GM12873 (cell line): ENCODE measurements around the gene PSTPIP2.
A peak's percentile ranks its signal among the peaks of the same experiment; 100 is the strongest.

Source experiments
- TF ChIP-seq, protein P1 (sequence below): IDR thresholded peaks from 2 replicates; pipeline ENCODE4 v1.5.1; 2012; ENCODE audit warnings: low read depth, mild to moderate bottlenecking, moderate library complexity, low read length, control low read depth; ENCODE audit not compliant: insufficient read depth; ENCODE audit errors: missing control alignments

Gene PSTPIP2

DNA sequence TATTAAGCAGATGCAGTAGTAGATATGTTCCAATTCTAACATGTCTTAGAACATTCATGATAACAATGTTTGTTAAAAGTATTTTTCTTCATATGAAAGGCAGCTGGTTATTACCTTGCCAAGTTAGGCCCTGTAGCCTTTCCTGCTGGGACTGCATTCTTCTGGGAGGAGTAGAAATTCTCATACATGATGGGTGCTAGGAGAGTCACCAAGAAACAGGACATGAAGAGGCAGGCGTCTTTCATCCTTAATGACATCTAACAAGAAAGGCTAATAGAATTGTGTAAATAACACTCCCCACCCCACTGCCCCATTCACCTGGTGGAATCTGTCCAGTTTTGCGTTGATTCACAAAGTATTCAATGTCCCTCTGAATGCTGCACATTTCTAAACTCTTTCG lies 80.3 kb downstream of the PSTPIP2 start:
- TF ChIP-seq, protein P1, sequence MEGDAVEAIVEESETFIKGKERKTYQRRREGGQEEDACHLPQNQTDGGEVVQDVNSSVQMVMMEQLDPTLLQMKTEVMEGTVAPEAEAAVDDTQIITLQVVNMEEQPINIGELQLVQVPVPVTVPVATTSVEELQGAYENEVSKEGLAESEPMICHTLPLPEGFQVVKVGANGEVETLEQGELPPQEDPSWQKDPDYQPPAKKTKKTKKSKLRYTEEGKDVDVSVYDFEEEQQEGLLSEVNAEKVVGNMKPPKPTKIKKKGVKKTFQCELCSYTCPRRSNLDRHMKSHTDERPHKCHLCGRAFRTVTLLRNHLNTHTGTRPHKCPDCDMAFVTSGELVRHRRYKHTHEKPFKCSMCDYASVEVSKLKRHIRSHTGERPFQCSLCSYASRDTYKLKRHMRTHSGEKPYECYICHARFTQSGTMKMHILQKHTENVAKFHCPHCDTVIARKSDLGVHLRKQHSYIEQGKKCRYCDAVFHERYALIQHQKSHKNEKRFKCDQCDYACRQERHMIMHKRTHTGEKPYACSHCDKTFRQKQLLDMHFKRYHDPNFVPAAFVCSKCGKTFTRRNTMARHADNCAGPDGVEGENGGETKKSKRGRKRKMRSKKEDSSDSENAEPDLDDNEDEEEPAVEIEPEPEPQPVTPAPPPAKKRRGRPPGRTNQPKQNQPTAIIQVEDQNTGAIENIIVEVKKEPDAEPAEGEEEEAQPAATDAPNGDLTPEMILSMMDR: no peak

DNA sequence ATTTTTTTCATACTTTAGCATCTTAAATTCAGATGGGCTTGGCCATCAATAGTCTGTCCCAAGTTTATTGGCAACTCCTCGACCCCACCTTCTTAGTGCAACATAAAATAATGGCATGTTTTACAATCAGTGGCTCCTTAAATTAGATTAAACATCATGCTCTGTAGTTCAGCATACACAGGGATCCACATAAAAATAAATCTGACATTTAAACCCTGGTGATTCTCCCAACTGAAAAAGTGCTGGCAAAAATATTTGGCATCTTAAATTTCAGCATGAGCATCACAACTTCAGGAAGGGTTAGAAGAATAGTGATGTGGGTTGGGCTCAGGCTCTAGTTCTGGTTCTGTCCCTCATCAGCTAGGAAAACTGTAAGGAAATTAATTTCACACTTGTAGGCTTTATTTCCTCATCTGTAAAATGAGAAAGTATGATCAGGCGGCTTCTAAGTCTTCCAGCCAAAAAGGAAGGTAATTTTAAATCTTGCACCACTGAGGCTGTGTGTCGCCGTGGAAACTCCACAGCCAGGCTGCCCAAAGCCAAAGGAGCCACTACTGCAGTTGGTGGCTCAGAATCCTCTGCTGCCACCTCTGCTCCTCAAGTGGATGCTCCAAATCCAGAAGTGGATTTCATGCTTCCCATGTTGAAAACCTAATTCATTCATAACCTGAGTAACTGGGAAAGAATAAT lies 87.4 kb downstream of the PSTPIP2 start:
- TF ChIP-seq, protein P1: no peak

DNA sequence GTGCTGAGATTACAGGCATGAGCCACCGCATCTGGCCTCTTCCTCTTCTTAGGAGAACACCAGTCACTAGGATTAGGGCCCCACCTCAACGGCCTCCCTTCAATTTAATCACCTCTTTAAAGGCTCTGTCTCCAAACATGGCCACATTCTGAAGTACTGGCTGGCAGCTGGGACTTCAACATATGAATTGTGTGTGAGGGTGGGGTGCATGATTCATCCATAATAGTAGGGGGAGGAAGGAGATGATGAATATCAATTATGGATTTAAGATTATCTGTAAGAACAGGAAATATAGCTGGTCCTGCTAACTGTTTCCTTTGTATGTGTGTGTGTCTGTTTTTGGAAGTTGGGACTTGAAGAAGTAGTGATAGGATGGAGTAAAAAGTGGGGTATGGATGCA lies 90.2 kb downstream of the PSTPIP2 start:
- TF ChIP-seq, protein P1: no peak

DNA sequence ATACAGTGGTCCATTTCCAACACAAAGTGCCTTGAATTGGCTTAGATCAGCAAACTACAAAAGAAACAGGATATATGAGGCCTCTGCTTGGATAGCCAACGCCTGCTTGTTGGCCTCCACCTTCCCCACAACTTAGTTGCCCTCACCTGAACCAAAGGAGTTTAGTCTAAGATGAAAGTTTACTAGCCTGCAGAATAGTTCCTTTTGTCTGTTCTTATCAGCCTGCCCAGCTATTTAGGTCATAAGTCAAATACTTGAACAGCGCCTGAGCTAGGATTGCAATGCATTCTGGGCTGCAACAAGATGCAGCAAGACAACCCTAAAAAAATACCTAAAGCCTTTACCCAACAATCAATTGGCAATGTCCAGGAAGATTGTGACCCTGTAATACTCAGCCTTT lies 91.8 kb downstream of the PSTPIP2 start:
- TF ChIP-seq, protein P1: no peak

DNA sequence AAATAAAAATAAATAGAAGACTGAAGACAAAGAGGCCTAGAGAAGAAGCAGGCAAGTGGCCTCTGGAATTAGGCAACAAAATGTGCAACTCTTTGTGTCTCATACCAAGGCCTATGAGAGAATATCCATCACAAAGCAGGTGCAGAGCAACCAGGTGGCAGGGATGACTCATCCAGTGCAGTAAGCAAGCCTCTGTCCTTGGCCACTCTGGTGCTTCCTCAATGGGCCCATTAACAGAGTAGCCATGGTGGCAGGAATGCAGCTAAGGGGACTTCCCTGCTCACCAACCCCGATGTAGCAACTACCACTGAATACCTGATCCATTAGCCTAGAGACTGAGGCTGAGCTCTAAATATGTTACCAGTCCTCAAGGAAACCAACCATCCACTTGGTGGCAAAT lies 94.0 kb downstream of the PSTPIP2 start:
- TF ChIP-seq, protein P1: no peak

DNA sequence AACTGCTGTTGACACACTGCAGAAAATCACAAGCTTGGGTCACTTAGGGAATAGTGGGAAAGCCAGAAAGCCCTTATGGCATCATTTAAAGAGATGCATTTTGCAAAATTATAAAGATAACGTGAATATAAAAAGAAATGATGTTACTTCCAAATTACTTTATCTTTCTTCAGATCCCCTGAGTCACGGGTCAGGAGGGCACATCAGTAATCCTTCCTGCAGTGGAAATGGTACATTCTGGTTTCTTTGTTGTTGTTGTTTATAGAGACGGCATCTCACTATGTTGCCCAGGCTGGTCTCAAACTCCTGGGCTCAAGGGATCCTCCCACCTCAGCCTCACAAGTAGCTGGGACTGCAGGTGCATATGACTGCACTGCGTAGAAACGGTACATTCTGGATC lies 95.1 kb downstream of the PSTPIP2 start:
- TF ChIP-seq, protein P1: no peak

DNA sequence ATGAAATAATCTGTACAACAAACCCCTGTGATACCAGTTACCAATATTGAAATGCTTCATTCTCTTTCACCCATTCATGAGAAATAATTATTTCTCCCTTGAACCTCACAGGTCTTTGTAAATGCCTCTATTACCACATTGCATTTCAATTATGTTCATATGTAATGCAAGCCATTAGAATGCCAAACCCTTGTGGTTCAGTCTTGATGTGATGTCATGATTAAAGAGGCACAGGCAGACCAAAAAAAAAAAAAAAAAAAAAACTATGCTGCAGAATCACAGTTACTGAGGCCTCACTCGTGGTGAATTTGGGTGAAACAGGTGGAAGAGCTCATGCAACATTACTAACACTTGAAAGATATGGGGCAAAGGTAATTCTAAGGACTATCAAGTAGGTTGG lies 95.5 kb downstream of the PSTPIP2 start:
- TF ChIP-seq, protein P1: no peak

DNA sequence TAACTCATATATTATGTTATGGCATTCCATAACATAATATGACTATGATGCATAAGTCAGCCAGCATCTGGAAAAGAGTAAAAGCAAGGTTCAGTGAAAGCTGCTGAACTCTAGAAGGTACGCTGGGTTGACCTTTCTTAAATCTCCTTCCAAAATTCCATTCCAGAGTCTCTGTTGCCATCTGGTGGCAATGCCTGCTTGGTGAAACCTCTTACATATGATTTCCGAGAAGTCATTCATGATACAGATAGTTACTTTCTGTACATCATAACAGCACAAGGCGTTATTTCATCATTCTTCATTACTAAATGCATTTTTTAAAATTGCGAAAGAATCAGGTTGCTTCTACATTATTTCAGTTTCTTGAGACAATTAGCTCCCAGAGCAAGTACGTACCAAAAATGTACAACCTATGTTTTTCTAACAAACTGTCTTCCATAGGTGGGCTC lies 97.9 kb downstream of the PSTPIP2 start:
- TF ChIP-seq, protein P1: peak; percentile 68
